Measurements from ENCODE around the gene EMCN. TPM values are rescaled to one million over a fixed set of nuclear protein-coding genes. Genes with fewer than 3 reads are reported as not detected.

Gene EMCN
- total and polyA plus RNA-seq, 4 experiments from 2014 or later = not detected

DNA sequence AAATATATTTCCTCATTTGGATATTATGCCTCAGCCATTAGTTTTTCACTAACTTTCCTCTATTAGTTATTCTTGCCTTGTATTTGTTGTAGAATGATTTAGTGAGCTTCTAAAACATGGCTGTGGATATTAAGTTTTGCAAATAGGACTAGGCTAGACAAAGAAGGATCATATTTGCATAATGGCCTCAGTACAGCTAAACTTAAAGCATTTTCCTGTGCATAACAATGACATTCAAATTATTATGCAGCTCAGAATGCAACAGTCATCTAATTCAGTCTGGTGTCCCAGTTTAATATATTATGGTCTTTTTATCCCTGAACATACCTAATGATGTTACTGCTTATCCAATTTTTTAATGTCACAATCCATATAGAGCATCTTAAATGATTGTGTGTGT lies 172.2 kb downstream of the EMCN start:
- H3K36me3 Mint-ChIP-seq = no peaks in the 10 kb centered on the region
- H3K27ac Mint-ChIP-seq = no peak overlapping the region
- H3K4me1 Mint-ChIP-seq = no peaks in the 10 kb centered on the region
- no peaks in the 10 kb centered on the region for H3K4me1 ChIP-seq (ENCODE audit: insufficient read depth, low read length)
- no peak for DNase-seq
- no peaks in the 10 kb centered on the region for H3K9me3 ChIP-seq (ENCODE audit: control insufficient read depth in 1 of 2, low read length in 2 of 2)
- no peaks in the 10 kb centered on the region for H3K27me3 Mint-ChIP-seq
- H3K4me3 ChIP-seq (ENCODE audit: low read length in 2 of 2) = no peak overlapping the region
- H3K27ac ChIP-seq (ENCODE audit: low read depth, low read length) = no peak overlapping the region
- H3K4me3 Mint-ChIP-seq = no peak overlapping the region
- CTCF ChIA-PET (ENCODE audit: partially characterized antibody) = no interaction called here
- POLR2A ChIA-PET (ENCODE audit: partially characterized antibody) = no interaction called here
- H3K27me3 ChIP-seq (ENCODE audit: insufficient read depth, low read length) = no peaks in the 10 kb centered on the region
- H3K9me3 Mint-ChIP-seq = no peaks in the 10 kb centered on the region
- no peaks in the 10 kb centered on the region for H3K36me3 ChIP-seq (ENCODE audit: insufficient read depth, low read length)
- intact Hi-C loops (cut with micrococcal nuclease) = no loop called here

Data from CD4-positive, alpha-beta memory T cell (primary cell).